ENCODE measurements around the gene RNF181.

- TF ChIP-seq, protein P1, sequence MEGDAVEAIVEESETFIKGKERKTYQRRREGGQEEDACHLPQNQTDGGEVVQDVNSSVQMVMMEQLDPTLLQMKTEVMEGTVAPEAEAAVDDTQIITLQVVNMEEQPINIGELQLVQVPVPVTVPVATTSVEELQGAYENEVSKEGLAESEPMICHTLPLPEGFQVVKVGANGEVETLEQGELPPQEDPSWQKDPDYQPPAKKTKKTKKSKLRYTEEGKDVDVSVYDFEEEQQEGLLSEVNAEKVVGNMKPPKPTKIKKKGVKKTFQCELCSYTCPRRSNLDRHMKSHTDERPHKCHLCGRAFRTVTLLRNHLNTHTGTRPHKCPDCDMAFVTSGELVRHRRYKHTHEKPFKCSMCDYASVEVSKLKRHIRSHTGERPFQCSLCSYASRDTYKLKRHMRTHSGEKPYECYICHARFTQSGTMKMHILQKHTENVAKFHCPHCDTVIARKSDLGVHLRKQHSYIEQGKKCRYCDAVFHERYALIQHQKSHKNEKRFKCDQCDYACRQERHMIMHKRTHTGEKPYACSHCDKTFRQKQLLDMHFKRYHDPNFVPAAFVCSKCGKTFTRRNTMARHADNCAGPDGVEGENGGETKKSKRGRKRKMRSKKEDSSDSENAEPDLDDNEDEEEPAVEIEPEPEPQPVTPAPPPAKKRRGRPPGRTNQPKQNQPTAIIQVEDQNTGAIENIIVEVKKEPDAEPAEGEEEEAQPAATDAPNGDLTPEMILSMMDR (IDR thresholded peaks at IDR 0.05) = no peak
- no peak for TF ChIP-seq POLR2A (IDR thresholded peaks at IDR 0.05)
These were observed 18.5 kb upstream of the RNF181 start for GRCh38 chr2:85577063-85577385.

Measured in testis (tissue), 2 donors.